HL-60 (cell line): ENCODE results near the gene GRIP2.

Source experiments
- DNase-seq, 2 experiments: peaks; one replicate each; pipeline ENCODE4 v3.0.0-alpha.2; 2010 to 2020; ENCODE audit warnings: low read depth in 1 of 2, low spot score in 1 of 2
- H3K27ac ChIP-seq: fragments of 250-450 bp; sonication (Bioruptor Pico); replicated peaks from 2 replicates; pipeline ENCODE4 v1.5.1; 2020; ENCODE audit warnings: mild to moderate bottlenecking, moderate library complexity
- H3K27me3 ChIP-seq: fragments of 250-450 bp; sonication (Bioruptor Pico); 2 replicates; pipeline ENCODE4 v1.5.1; 2021; ENCODE audit warnings: mild to moderate bottlenecking, moderate library complexity; ENCODE audit not compliant: insufficient read depth, poor library complexity, severe bottlenecking
- H3K4me3 ChIP-seq: replicated peaks from 2 replicates; pipeline ENCODE4 v1.5.1; 2011; ENCODE audit warnings: mild to moderate bottlenecking, control low read depth, low read length; ENCODE audit not compliant: insufficient read depth
- GABPA ChIP-seq: IDR thresholded peaks from 2 replicates; pipeline ENCODE4 v1.6.1; 2012; ENCODE audit warnings: low read depth
- POLR2AphosphoS5 ChIP-seq: IDR thresholded peaks from 2 replicates; pipeline ENCODE4 v1.6.1; 2012; ENCODE audit warnings: low read depth
- SPI1 ChIP-seq: IDR thresholded peaks from 2 replicates; pipeline ENCODE4 v1.6.1; 2012; ENCODE audit warnings: low read depth, mild to moderate bottlenecking, borderline replicate concordance
- TF ChIP-seq, protein P1 (sequence below): IDR thresholded peaks from one replicate; pipeline ENCODE4 v1.5.1; 2011; ENCODE audit warnings: low read length, control low read depth, inconsistent platforms; ENCODE audit not compliant: insufficient read depth
- TF ChIP-seq, protein P2 (sequence below): IDR thresholded peaks from 2 replicates; pipeline ENCODE4 v1.6.1; 2012; ENCODE audit warnings: low read depth; ENCODE audit not compliant: insufficient replicate concordance

GRIP2 gene

DNA sequence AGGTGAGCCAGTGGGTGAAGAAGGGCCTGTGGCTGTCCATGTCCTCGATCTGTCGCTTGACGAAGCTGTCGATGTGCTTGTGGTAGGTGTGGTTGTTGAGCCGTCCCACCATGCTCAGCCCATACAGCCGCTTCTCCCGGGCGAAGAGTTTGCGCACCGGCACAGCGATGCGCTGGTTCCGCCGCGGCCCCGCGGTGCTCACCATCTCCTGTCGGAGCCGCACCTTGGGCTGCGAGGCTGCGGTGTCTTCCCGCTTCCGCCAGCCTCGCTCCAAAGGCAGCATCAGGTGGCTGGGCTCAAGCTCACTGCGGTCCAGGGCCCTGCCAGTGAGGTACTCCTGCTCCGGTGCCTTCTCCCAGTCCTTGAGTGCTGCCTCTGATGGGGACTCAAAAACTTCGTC, 34.0 kb upstream of the GRIP2 start:
- Histone ChIP-seq H3K27ac (no peak overlapping the region), H3K27me3 (peaks cover 2% of the 10 kb centered on the region), H3K4me3 (no peak overlapping the region)
- TF ChIP-seq GABPA = no peak
- TF ChIP-seq, protein P1, sequence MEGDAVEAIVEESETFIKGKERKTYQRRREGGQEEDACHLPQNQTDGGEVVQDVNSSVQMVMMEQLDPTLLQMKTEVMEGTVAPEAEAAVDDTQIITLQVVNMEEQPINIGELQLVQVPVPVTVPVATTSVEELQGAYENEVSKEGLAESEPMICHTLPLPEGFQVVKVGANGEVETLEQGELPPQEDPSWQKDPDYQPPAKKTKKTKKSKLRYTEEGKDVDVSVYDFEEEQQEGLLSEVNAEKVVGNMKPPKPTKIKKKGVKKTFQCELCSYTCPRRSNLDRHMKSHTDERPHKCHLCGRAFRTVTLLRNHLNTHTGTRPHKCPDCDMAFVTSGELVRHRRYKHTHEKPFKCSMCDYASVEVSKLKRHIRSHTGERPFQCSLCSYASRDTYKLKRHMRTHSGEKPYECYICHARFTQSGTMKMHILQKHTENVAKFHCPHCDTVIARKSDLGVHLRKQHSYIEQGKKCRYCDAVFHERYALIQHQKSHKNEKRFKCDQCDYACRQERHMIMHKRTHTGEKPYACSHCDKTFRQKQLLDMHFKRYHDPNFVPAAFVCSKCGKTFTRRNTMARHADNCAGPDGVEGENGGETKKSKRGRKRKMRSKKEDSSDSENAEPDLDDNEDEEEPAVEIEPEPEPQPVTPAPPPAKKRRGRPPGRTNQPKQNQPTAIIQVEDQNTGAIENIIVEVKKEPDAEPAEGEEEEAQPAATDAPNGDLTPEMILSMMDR = no peak
- no peak for TF ChIP-seq SPI1
- TF ChIP-seq POLR2AphosphoS5 = no peak
- TF ChIP-seq, protein P2, sequence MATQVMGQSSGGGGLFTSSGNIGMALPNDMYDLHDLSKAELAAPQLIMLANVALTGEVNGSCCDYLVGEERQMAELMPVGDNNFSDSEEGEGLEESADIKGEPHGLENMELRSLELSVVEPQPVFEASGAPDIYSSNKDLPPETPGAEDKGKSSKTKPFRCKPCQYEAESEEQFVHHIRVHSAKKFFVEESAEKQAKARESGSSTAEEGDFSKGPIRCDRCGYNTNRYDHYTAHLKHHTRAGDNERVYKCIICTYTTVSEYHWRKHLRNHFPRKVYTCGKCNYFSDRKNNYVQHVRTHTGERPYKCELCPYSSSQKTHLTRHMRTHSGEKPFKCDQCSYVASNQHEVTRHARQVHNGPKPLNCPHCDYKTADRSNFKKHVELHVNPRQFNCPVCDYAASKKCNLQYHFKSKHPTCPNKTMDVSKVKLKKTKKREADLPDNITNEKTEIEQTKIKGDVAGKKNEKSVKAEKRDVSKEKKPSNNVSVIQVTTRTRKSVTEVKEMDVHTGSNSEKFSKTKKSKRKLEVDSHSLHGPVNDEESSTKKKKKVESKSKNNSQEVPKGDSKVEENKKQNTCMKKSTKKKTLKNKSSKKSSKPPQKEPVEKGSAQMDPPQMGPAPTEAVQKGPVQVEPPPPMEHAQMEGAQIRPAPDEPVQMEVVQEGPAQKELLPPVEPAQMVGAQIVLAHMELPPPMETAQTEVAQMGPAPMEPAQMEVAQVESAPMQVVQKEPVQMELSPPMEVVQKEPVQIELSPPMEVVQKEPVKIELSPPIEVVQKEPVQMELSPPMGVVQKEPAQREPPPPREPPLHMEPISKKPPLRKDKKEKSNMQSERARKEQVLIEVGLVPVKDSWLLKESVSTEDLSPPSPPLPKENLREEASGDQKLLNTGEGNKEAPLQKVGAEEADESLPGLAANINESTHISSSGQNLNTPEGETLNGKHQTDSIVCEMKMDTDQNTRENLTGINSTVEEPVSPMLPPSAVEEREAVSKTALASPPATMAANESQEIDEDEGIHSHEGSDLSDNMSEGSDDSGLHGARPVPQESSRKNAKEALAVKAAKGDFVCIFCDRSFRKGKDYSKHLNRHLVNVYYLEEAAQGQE = no peak
- no peak for DNase-seq

DNA sequence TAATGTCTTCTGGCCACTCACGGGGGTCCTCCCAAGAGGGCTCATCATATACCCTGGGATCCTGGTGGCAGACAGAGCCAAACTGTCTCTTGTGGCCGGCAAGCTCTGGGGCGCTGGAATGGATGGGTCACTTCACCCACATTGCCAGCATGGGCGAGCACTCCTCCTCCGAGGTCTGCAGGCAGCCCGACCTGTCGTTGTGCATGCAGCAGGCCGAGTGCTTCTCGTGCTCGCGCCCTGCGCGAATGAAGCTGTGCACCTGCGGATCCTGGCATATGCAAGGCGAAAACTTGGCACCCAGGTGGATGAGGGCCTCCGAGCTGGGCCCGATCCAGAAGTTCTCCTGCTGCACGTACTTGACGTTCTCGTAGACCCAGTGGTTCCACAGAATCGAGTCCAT, 33.6 kb upstream of the GRIP2 start:
- peaks cover 2% of the 10 kb centered on the region for H3K27me3 ChIP-seq
- no peak overlapping the region for H3K4me3 ChIP-seq
- DNase-seq = no peak
- TF ChIP-seq GABPA (no peak), SPI1 (no peak), POLR2AphosphoS5 (no peak)
- TF ChIP-seq, protein P2 = no peak
- no peak overlapping the region for H3K27ac ChIP-seq

DNA sequence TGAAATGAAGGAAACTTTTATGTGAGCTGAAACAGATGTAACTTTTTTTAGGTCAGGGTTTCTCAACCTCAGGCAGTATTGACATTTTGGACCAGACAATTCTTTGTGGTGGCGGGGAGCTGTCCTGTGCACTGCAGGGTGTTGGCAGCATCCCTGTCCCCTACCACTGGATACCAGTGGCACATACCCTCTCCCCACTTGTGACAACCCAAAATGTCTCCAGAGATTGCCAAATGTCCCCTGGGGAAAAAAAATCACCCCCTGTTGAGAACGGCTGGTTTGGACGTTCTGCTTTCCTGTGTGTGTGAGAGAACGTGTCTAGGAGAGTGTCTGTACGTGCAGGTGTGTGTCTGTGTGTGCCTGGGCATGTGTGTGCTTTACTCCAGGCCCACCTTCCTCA, 30.7 kb upstream of the GRIP2 start:
- Histone ChIP-seq H3K27ac (peak overlapping the region; percentile 71), H3K4me3 (no peak overlapping the region), H3K27me3 (no peaks in the 10 kb centered on the region)
- TF ChIP-seq, protein P1 = no peak
- TF ChIP-seq GABPA = no peak
- TF ChIP-seq, protein P2 = no peak
- TF ChIP-seq POLR2AphosphoS5 = no peak
- no peak for TF ChIP-seq SPI1
- DNase-seq = peak; percentile 22 to 49
